IMR-90 (cell line): ENCODE results near the gene DCUN1D4. TPM values are rescaled to one million over a fixed set of nuclear protein-coding genes. Genes with fewer than 3 reads are reported as not detected.

Experiments
- ATAC-seq: fragments of 200-7000 bp; cut with Tn5 transposase; 2 replicates; pipeline ENCODE4 v1.9.1; 2020; ENCODE audit warnings: low read depth, mild to moderate bottlenecking, moderate library complexity
- BruUV-seq: library from RNA; stranded (reverse); fragments of 400-500 nt; replicated peaks from 2 replicates; lab custom pipeline; 2021; lab: Mats Ljungman, UMichigan
- CTCF ChIA-PET: fragments of 300-600 bp; formaldehyde crosslinking; extraction: SDS; loops from one replicate; lab custom pipeline; 2021; ENCODE audit warnings: antibody characterized with exemption; lab: Yijun Ruan, JAX
- POLR2A ChIA-PET: fragments of 300-600 bp; sonication (Branson Sonifier 250); formaldehyde crosslinking; loops from one replicate; lab custom pipeline; 2022; ENCODE audit warnings: antibody characterized with exemption; ENCODE audit not compliant: unreplicated experiment; lab: Charles Lee
- DNase-seq: peaks from one replicate; pipeline ENCODE4 v3.0.0; 2013
- H2AFZ ChIP-seq: replicated peaks from 2 replicates; pipeline ENCODE3; 2013; ENCODE audit warnings: low read length, mild to moderate bottlenecking; ENCODE audit not compliant: poor library complexity
- H2AK5ac ChIP-seq: 2 replicates; pipeline ENCODE4 v1.6.1; 2013; ENCODE audit warnings: low read depth, low read length, inconsistent platforms
- H2AK9ac ChIP-seq: replicated peaks from 2 replicates; pipeline ENCODE3; 2013; ENCODE audit warnings: mild to moderate bottlenecking, low read depth, low read length, moderate library complexity; ENCODE audit not compliant: poor library complexity
- H2BK120ac ChIP-seq: 2 replicates; pipeline ENCODE4 v1.6.1; 2013; ENCODE audit warnings: low read depth, low read length, inconsistent platforms
- H2BK15ac ChIP-seq: 3 replicates; pipeline ENCODE4 v1.6.1; 2013; ENCODE audit warnings: low read depth, low read length, inconsistent platforms
- H2BK20ac ChIP-seq: 2 replicates; pipeline ENCODE4 v1.6.1; 2013; ENCODE audit warnings: low read depth, mild to moderate bottlenecking, inconsistent platforms, low read length, moderate library complexity
- H2BK5ac ChIP-seq: 2 replicates; pipeline ENCODE4 v1.6.1; 2013; ENCODE audit warnings: mild to moderate bottlenecking, low read depth, low read length, inconsistent platforms; ENCODE audit not compliant: poor library complexity, severe bottlenecking
- H3K14ac ChIP-seq: replicated peaks from 2 replicates; pipeline ENCODE4 v1.6.1; 2013; ENCODE audit warnings: low read depth, low read length, inconsistent platforms
- H3K18ac ChIP-seq: 2 replicates; pipeline ENCODE4 v1.6.1; 2013; ENCODE audit warnings: low read depth, low read length, control low read depth
- H3K23ac ChIP-seq: 2 replicates; pipeline ENCODE4 v1.6.1; 2013; ENCODE audit warnings: low read depth, low read length, inconsistent platforms
- H3K27ac ChIP-seq: 2 replicates; pipeline ENCODE4 v1.5.1; 2013; ENCODE audit warnings: mild to moderate bottlenecking, control low read depth, low read length; ENCODE audit not compliant: insufficient read depth
- H3K27me3 ChIP-seq: 2 replicates; pipeline ENCODE4 v1.6.1; 2013; ENCODE audit warnings: low read length; ENCODE audit not compliant: control insufficient read depth, insufficient read depth
- H3K36me3 ChIP-seq: 2 replicates; pipeline ENCODE4 v1.6.1; 2013; ENCODE audit warnings: low read length, mixed read lengths; ENCODE audit not compliant: control insufficient read depth, insufficient read depth
- H3K4ac ChIP-seq: 2 replicates; pipeline ENCODE4 v1.6.1; 2013; ENCODE audit warnings: low read depth, low read length, inconsistent platforms
- H3K4me1 ChIP-seq: 2 replicates; pipeline ENCODE4 v1.6.1; 2013; ENCODE audit warnings: low read length, mixed read lengths; ENCODE audit not compliant: control insufficient read depth, insufficient read depth
- H3K4me2 ChIP-seq: 2 replicates; pipeline ENCODE4 v1.6.1; 2013; ENCODE audit warnings: low read depth, mild to moderate bottlenecking, control low read depth, low read length, moderate library complexity
- H3K4me3 ChIP-seq: 2 replicates; pipeline ENCODE4 v1.5.1; 2013; ENCODE audit warnings: low read depth, mild to moderate bottlenecking, control low read depth, low read length, moderate library complexity; ENCODE audit not compliant: insufficient read depth
- H3K56ac ChIP-seq: 2 replicates; pipeline ENCODE4 v1.6.1; 2013; ENCODE audit warnings: low read length, inconsistent platforms; ENCODE audit not compliant: insufficient read depth; ENCODE audit errors: extremely low read depth
- H3K79me1 ChIP-seq, 2 experiments: 2 replicates each; pipeline ENCODE4 v1.6.1; 2013; ENCODE audit warnings: low read length in 2 of 2, inconsistent platforms in 1 of 2, low read depth in 1 of 2
- H3K9ac ChIP-seq: 2 replicates; pipeline ENCODE4 v1.6.1; 2013; ENCODE audit warnings: low read depth, low read length, control low read depth
- H3K9me1 ChIP-seq: 2 replicates; pipeline ENCODE4 v1.6.1; 2013; ENCODE audit warnings: low read length, inconsistent platforms; ENCODE audit not compliant: insufficient read depth
- H3K9me3 ChIP-seq: 2 replicates; pipeline ENCODE4 v1.6.1; 2013; ENCODE audit warnings: low read length; ENCODE audit not compliant: control insufficient read depth, insufficient read depth
- H4K20me1 ChIP-seq: 2 replicates; pipeline ENCODE4 v1.6.1; 2013; ENCODE audit warnings: low read length, inconsistent platforms; ENCODE audit not compliant: insufficient read depth
- H4K5ac ChIP-seq: 2 replicates; pipeline ENCODE4 v1.6.1; 2013; ENCODE audit warnings: mild to moderate bottlenecking, low read depth, low read length, control low read depth
- H4K8ac ChIP-seq, 2 experiments: 2 replicates each; pipeline ENCODE4 v1.6.1; 2013; ENCODE audit warnings: low read depth in 2 of 2, low read length in 2 of 2, control low read depth in 1 of 2, inconsistent platforms in 1 of 2
- H4K91ac ChIP-seq: 2 replicates; pipeline ENCODE4 v1.6.1; 2013; ENCODE audit warnings: low read depth, low read length, inconsistent platforms; ENCODE audit not compliant: insufficient read depth
- BHLHE40 ChIP-seq: fragments of 150-350 bp; IDR thresholded peaks from 2 replicates; pipeline ENCODE4 v1.6.1; 2016; ENCODE audit warnings: mild to moderate bottlenecking, low read depth, low read length
- CEBPB ChIP-seq: IDR thresholded peaks from 2 replicates; pipeline ENCODE4 v1.6.1; 2012; ENCODE audit warnings: low read depth, low read length, improper control_type of control experiment
- CHD1 ChIP-seq: IDR thresholded peaks from 2 replicates; pipeline ENCODE4 v1.6.1; 2012; ENCODE audit warnings: low read depth, low read length, improper control_type of control experiment
- FOS ChIP-seq: fragments of 150-350 bp; IDR thresholded peaks from 2 replicates; pipeline ENCODE4 v1.6.1; 2016; ENCODE audit warnings: low read depth, low read length
- MAFK ChIP-seq: IDR thresholded peaks from 2 replicates; pipeline ENCODE4 v1.6.1; 2012; ENCODE audit warnings: low read depth, low read length, improper control_type of control experiment
- MAZ ChIP-seq: IDR thresholded peaks from 2 replicates; pipeline ENCODE4 v1.6.1; 2012; ENCODE audit warnings: low read depth, mild to moderate bottlenecking, low read length, improper control_type of control experiment, moderate library complexity, borderline replicate concordance
- MXI1 ChIP-seq: IDR thresholded peaks from 2 replicates; pipeline ENCODE4 v1.6.1; 2012; ENCODE audit warnings: low read depth, mild to moderate bottlenecking, low read length, moderate library complexity, borderline replicate concordance
- NFE2L2 ChIP-seq: fragments of 150-350 bp; IDR thresholded peaks from 2 replicates; pipeline ENCODE4 v1.6.1; 2016; ENCODE audit warnings: low read depth, mild to moderate bottlenecking, low read length
- POLR2A ChIP-seq: IDR thresholded peaks from 2 replicates; pipeline ENCODE4 v1.6.1; 2012; ENCODE audit warnings: mild to moderate bottlenecking, low read depth, low read length
- RAD21 ChIP-seq: IDR thresholded peaks from 2 replicates; pipeline ENCODE4 v1.6.1; 2012; ENCODE audit warnings: low read length, improper control_type of control experiment
- RCOR1 ChIP-seq: IDR thresholded peaks from 2 replicates; pipeline ENCODE4 v1.6.1; 2012; ENCODE audit warnings: mild to moderate bottlenecking, low read length, improper control_type of control experiment; ENCODE audit not compliant: insufficient replicate concordance
- RFX5 ChIP-seq: IDR thresholded peaks from 2 replicates; pipeline ENCODE4 v1.8.0; 2012; ENCODE audit warnings: low read depth, mild to moderate bottlenecking, low read length, moderate library complexity
- SMC3 ChIP-seq: fragments of 150-350 bp; IDR thresholded peaks from 2 replicates; pipeline ENCODE4 v1.6.1; 2016; ENCODE audit warnings: low read depth, mild to moderate bottlenecking, antibody characterized with exemption, low read length, moderate library complexity
- WGBS, 2 experiments: methylation state at CpG; one replicate each; pipeline versions ENCODE4 v1.1.5 to v1.1.7; 2013; ENCODE audit warnings: missing lambda C conversion rate in 2 of 2; ENCODE audit not compliant: insufficient read length in 1 of 2; ENCODE audit errors: extremely low coverage in 2 of 2; 5-methylcytosine and 5-hydroxymethylcytosine counted together
- dilution Hi-C: fragments of 300-500 bp; cut with HindIII; formaldehyde crosslinking; loops from one replicate; pipeline ENCODE4 v1.14.3; 2018; ENCODE audit warnings: low sequenced_read_pairs; ENCODE audit not compliant: unreplicated experiment
- in situ Hi-C: fragments of 300-500 bp; cut with MboI; formaldehyde crosslinking; loops from 3 replicates; pipeline ENCODE4 v1.14.3; 2019; ENCODE audit warnings: low sequenced_read_pairs, inconsistent platforms, mixed read lengths
- intact Hi-C: fragments of 100-400 bp; cut with micrococcal nuclease; formaldehyde crosslinking; loops from 2 replicates; pipeline ENCODE4 v1.10.0; 2022
- polyA plus RNA-seq, 3 experiments: library from polyadenylated mRNA; depleted of rRNA; stranded (reverse); fragments of >200 nt; gene quantifications; 2 replicates each; pipeline ENCODE4 v1.2.3, GENCODE V29; 2012; ENCODE audit warnings: low replicate concordance in 1 of 3
- total RNA-seq: library from RNA; depleted of rRNA; stranded (reverse); fragments of >200 nt; gene quantifications from 2 replicates; pipeline ENCODE4 v1.2.3, GENCODE V29; 2012
- TF ChIP-seq, protein P1 (sequence below): conservative IDR thresholded peaks from 2 replicates; pipeline ENCODE4 v1.5.1; 2012; ENCODE audit warnings: mild to moderate bottlenecking, low read depth, low read length, improper control_type of control experiment
- TF ChIP-seq, protein P2 (sequence below): fragments of 150-350 bp; IDR thresholded peaks from 2 replicates; pipeline ENCODE4 v1.6.1; 2016; ENCODE audit warnings: low read depth, mild to moderate bottlenecking, low read length, moderate library complexity, borderline replicate concordance
- TF ChIP-seq, protein P3 (sequence below): fragments of 150-350 bp; IDR thresholded peaks from 2 replicates; pipeline ENCODE4 v1.6.1; 2017; ENCODE audit warnings: mild to moderate bottlenecking, antibody characterized with exemption, low read length, low read depth

The DCUN1D4 gene
- total and polyA plus RNA-seq, 2 of the 4 experiments (the other 2 are of a cell fraction): 31.0 to 44.3 TPM

DNA sequence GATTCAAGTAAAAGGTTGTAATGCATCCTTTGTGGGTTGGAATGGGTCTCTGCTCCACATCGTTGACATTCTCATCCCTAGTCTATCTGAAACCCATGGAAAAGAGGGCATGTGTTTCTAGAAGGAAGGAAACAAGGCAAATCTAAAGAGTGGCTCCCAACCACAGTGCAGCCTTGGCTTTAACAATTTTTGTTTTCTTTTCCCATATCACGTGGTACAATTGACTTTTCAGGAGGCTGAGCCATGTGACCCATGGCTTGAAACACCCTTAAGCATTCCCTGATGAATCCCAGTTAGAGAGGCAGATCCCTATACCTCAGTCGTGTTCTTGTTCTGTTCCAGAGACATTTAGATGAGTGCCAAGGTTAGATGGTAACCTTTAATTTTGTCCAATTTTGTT lies 12.8 kb downstream of the DCUN1D4 start:
- Histone ChIP-seq H2BK5ac (no peak overlapping the region), H3K36me3 (no peaks in the 10 kb centered on the region), H4K8ac (no peak overlapping the region), H2BK15ac (no peak overlapping the region), H3K4me2 (no peak overlapping the region), H3K9me1 (peaks cover 6% of the 10 kb centered on the region), H3K9me3 (no peaks in the 10 kb centered on the region), H3K27me3 (no peaks in the 10 kb centered on the region), H4K5ac (no peak overlapping the region), H3K18ac (no peak overlapping the region), H3K56ac (no peak overlapping the region), H3K14ac (no peak overlapping the region), H3K4me1 (peaks cover 13% of the 10 kb centered on the region), H3K23ac (no peak overlapping the region), H3K9ac (no peak overlapping the region), H2AFZ (no peak overlapping the region), H2BK120ac (no peak overlapping the region), H2AK9ac (no peak overlapping the region), H2AK5ac (no peak overlapping the region), H2BK20ac (no peak overlapping the region), H4K20me1 (peaks cover 20% of the 10 kb centered on the region; the same call in 1 of the 2 replicates), H3K4ac (no peak overlapping the region), H4K91ac (no peak overlapping the region), H3K4me3 (no peak overlapping the region), H3K27ac (no peak overlapping the region), H3K79me1 (peaks cover 34 to 76% of the 10 kb centered on the region in 2 experiments)
- ATAC-seq (no peak), DNase-seq (no peak)
- POLR2A ChIA-PET: no interaction called here
- dilution Hi-C loops: no loop called here
- CTCF ChIA-PET: no interaction called here
- in situ Hi-C loops: no loop called here
- WGBS, 2 experiments: no CpG with 5 or more reads among the region's 3 CpGs
- TF ChIP-seq SMC3 (no peak), CHD1 (no peak), POLR2A (no peak), NFE2L2 (no peak), CEBPB (no peak), FOS (no peak), RCOR1 (no peak), RAD21 (no peak), BHLHE40 (no peak), MXI1 (no peak), MAZ (no peak), RFX5 (no peak), MAFK (no peak)
- TF ChIP-seq, protein P1, sequence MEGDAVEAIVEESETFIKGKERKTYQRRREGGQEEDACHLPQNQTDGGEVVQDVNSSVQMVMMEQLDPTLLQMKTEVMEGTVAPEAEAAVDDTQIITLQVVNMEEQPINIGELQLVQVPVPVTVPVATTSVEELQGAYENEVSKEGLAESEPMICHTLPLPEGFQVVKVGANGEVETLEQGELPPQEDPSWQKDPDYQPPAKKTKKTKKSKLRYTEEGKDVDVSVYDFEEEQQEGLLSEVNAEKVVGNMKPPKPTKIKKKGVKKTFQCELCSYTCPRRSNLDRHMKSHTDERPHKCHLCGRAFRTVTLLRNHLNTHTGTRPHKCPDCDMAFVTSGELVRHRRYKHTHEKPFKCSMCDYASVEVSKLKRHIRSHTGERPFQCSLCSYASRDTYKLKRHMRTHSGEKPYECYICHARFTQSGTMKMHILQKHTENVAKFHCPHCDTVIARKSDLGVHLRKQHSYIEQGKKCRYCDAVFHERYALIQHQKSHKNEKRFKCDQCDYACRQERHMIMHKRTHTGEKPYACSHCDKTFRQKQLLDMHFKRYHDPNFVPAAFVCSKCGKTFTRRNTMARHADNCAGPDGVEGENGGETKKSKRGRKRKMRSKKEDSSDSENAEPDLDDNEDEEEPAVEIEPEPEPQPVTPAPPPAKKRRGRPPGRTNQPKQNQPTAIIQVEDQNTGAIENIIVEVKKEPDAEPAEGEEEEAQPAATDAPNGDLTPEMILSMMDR: no peak
- TF ChIP-seq, protein P2, sequence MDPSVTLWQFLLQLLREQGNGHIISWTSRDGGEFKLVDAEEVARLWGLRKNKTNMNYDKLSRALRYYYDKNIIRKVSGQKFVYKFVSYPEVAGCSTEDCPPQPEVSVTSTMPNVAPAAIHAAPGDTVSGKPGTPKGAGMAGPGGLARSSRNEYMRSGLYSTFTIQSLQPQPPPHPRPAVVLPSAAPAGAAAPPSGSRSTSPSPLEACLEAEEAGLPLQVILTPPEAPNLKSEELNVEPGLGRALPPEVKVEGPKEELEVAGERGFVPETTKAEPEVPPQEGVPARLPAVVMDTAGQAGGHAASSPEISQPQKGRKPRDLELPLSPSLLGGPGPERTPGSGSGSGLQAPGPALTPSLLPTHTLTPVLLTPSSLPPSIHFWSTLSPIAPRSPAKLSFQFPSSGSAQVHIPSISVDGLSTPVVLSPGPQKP: no peak
- TF ChIP-seq, protein P3, sequence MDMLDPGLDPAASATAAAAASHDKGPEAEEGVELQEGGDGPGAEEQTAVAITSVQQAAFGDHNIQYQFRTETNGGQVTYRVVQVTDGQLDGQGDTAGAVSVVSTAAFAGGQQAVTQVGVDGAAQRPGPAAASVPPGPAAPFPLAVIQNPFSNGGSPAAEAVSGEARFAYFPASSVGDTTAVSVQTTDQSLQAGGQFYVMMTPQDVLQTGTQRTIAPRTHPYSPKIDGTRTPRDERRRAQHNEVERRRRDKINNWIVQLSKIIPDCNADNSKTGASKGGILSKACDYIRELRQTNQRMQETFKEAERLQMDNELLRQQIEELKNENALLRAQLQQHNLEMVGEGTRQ: no peak
- BruUV-seq: no TSS peak
- intact Hi-C loops: no loop called here
